DOHH2 (cell line): ENCODE measurements around the gene KDSR.

Source experiments
- CTCF ChIP-seq: fragments of 200-600 bp; sonication (generic); IDR thresholded peaks from one replicate; pipeline ENCODE4 v1.5.1; 2014; ENCODE audit warnings: antibody characterized with exemption, mild to moderate bottlenecking, low read depth, low read length; ENCODE audit not compliant: poor library complexity, severe bottlenecking
- EZH2phosphoT487 ChIP-seq: fragments of 200-600 bp; sonication (generic); IDR thresholded peaks from 2 replicates; pipeline ENCODE4 v1.6.1; 2017; ENCODE audit warnings: borderline replicate concordance, mild to moderate bottlenecking, antibody characterized with exemption, low read length, moderate library complexity, mixed read lengths

- no peak for TF ChIP-seq CTCF
- TF ChIP-seq EZH2phosphoT487: no peak
These were observed 81.9 kb downstream of the KDSR start for GRCh38 chr18:63284827-63285733.
